GM19351 (cell line): ENCODE results near the gene ABCA7.

ENCODE experiments used
- ATAC-seq: cut with Tn5 transposase; IDR thresholded peaks from one replicate; pipeline ENCODE4 v1.9.1; 2021; ENCODE audit warnings: mild to moderate bottlenecking, moderate library complexity; ENCODE audit not compliant: unreplicated experiment

Gene ABCA7

GRCh38 chr19:1004204-1004802, 35.6 kb upstream of the ABCA7 start:
- no peak for ATAC-seq

- no peak for ATAC-seq
Measured at GRCh38 chr19:1004803-1005664, 34.9 kb upstream of the ABCA7 start.

- ATAC-seq = no peak
Measured at GRCh38 chr19:1006711-1007398, 33.1 kb upstream of the ABCA7 start.

GRCh38 chr19:1007399-1008251, 32.3 kb upstream of the ABCA7 start:
- ATAC-seq = no peak

- ATAC-seq = no peak
Measured at GRCh38 chr19:1008268-1009040, 31.5 kb upstream of the ABCA7 start.

- ATAC-seq = no peak
Measured at GRCh38 chr19:1009041-1009980, 30.6 kb upstream of the ABCA7 start.

- no peak for ATAC-seq
Measured at GRCh38 chr19:1009981-1010538, 29.8 kb upstream of the ABCA7 start.

GRCh38 chr19:1010586-1011510, 29.1 kb upstream of the ABCA7 start:
- ATAC-seq = no peak

- ATAC-seq = no peak
Measured at GRCh38 chr19:1011831-1012333, 28.0 kb upstream of the ABCA7 start.

GRCh38 chr19:1012334-1012733, 27.6 kb upstream of the ABCA7 start:
- ATAC-seq = no peak

GRCh38 chr19:1013218-1013617, 26.7 kb upstream of the ABCA7 start:
- no peak for ATAC-seq

GRCh38 chr19:1014161-1015060, 25.5 kb upstream of the ABCA7 start:
- no peak for ATAC-seq

- no peak for ATAC-seq
Measured at GRCh38 chr19:1015061-1015781, 24.7 kb upstream of the ABCA7 start.

GRCh38 chr19:1015782-1016646, 23.9 kb upstream of the ABCA7 start:
- no peak for ATAC-seq

- no peak for ATAC-seq
Measured at GRCh38 chr19:1016647-1017114, 23.2 kb upstream of the ABCA7 start.
